IMR-90 (cell line): ENCODE data around the gene KCNH6.

ENCODE experiments used
- BHLHE40 ChIP-seq: fragments of 150-350 bp; IDR thresholded peaks from 2 replicates; pipeline ENCODE4 v1.6.1; 2016; ENCODE audit warnings: mild to moderate bottlenecking, low read depth, low read length
- CEBPB ChIP-seq: IDR thresholded peaks from 2 replicates; pipeline ENCODE4 v1.6.1; 2012; ENCODE audit warnings: low read depth, low read length, improper control_type of control experiment
- CTCF ChIP-seq: conservative IDR thresholded peaks from 2 replicates; pipeline ENCODE4 v1.5.1; 2012; ENCODE audit warnings: mild to moderate bottlenecking, low read depth, low read length, improper control_type of control experiment
- FOS ChIP-seq: fragments of 150-350 bp; IDR thresholded peaks from 2 replicates; pipeline ENCODE4 v1.6.1; 2016; ENCODE audit warnings: low read depth, low read length
- MAFK ChIP-seq: IDR thresholded peaks from 2 replicates; pipeline ENCODE4 v1.6.1; 2012; ENCODE audit warnings: low read depth, low read length, improper control_type of control experiment
- MAZ ChIP-seq: IDR thresholded peaks from 2 replicates; pipeline ENCODE4 v1.6.1; 2012; ENCODE audit warnings: low read depth, mild to moderate bottlenecking, low read length, improper control_type of control experiment, moderate library complexity, borderline replicate concordance
- MXI1 ChIP-seq: IDR thresholded peaks from 2 replicates; pipeline ENCODE4 v1.6.1; 2012; ENCODE audit warnings: low read depth, mild to moderate bottlenecking, low read length, moderate library complexity, borderline replicate concordance
- NFE2L2 ChIP-seq: fragments of 150-350 bp; IDR thresholded peaks from 2 replicates; pipeline ENCODE4 v1.6.1; 2016; ENCODE audit warnings: low read depth, mild to moderate bottlenecking, low read length
- POLR2A ChIP-seq: IDR thresholded peaks from 2 replicates; pipeline ENCODE4 v1.6.1; 2012; ENCODE audit warnings: mild to moderate bottlenecking, low read depth, low read length
- RAD21 ChIP-seq: IDR thresholded peaks from 2 replicates; pipeline ENCODE4 v1.6.1; 2012; ENCODE audit warnings: low read length, improper control_type of control experiment
- RCOR1 ChIP-seq: IDR thresholded peaks from 2 replicates; pipeline ENCODE4 v1.6.1; 2012; ENCODE audit warnings: mild to moderate bottlenecking, low read length, improper control_type of control experiment; ENCODE audit not compliant: insufficient replicate concordance
- RFX5 ChIP-seq: IDR thresholded peaks from 2 replicates; pipeline ENCODE4 v1.8.0; 2012; ENCODE audit warnings: low read depth, mild to moderate bottlenecking, low read length, moderate library complexity
- USF2 ChIP-seq: fragments of 150-350 bp; IDR thresholded peaks from 2 replicates; pipeline ENCODE4 v1.6.1; 2017; ENCODE audit warnings: mild to moderate bottlenecking, antibody characterized with exemption, low read length, low read depth

GRCh38 chr17:63492940-63493339, 30.2 kb upstream of the KCNH6 start:
- TF ChIP-seq POLR2A: no peak
- TF ChIP-seq CTCF: no peak
- no peak for TF ChIP-seq RCOR1
- no peak for TF ChIP-seq CEBPB
- no peak for TF ChIP-seq NFE2L2
- no peak for TF ChIP-seq FOS
- TF ChIP-seq MXI1: no peak
- TF ChIP-seq RFX5: no peak
- TF ChIP-seq RAD21: no peak
- TF ChIP-seq MAFK: no peak
- no peak for TF ChIP-seq MAZ
- no peak for TF ChIP-seq USF2
- no peak for TF ChIP-seq BHLHE40
